HepG2 (cell line): ENCODE data around the gene RAB20. TPM values are rescaled to one million over a fixed set of nuclear protein-coding genes. Genes with fewer than 3 reads are reported as not detected.
"Not testable (repeated sequence)": the region's sequence is repeated elsewhere in the genome, so short reads cannot be mapped to it uniquely, and the experiment has no call there.

Experiments
- ATAC-seq: fragments of 200-7000 bp; cut with Tn5 transposase; 3 replicates; pipeline ENCODE4 v1.9.1; 2020; ENCODE audit warnings: mild to moderate bottlenecking, moderate library complexity
- BruUV-seq: library from RNA; stranded (reverse); fragments of 400-500 nt; replicated peaks from 2 replicates; lab custom pipeline; 2021; lab: Mats Ljungman, UMichigan
- CTCF ChIA-PET: fragments of 300-600 bp; formaldehyde crosslinking; extraction: SDS; loops from one replicate; lab custom pipeline; 2021; ENCODE audit warnings: low total read pairs, inconsistent platforms, low intra/inter-chr PET ratio; lab: Yijun Ruan, JAX
- POLR2A ChIA-PET: fragments of 350-600 bp; sonication (Branson Sonifier 250); formaldehyde crosslinking; loops from one replicate; lab custom pipeline; 2020; ENCODE audit warnings: antibody characterized with exemption, inconsistent platforms; lab: Yijun Ruan, JAX
- DNase-seq: peaks from one replicate; pipeline ENCODE4 v3.0.0-alpha.2; 2015; ENCODE audit warnings: low spot score
- FAIRE-seq: peaks from 3 replicates; lab custom pipeline; 2011; peaks lifted over from hg19 to GRCh38; lab: Jason Lieb, UNC
- H2AFZ ChIP-seq: one replicate; pipeline ENCODE4 v1.6.1; 2011; ENCODE audit warnings: low read length, inconsistent platforms
- H3K27ac ChIP-seq: fragments of 300-600 bp; 3 replicates; pipeline ENCODE4 v1.8.0; 2011; ENCODE audit warnings: mixed run types, mild to moderate bottlenecking, mixed read lengths, low read length, inconsistent platforms; ENCODE audit not compliant: insufficient read depth; ENCODE audit errors: extremely low read length
- H3K27me3 ChIP-seq, 2 experiments: fragments of 200-600 bp in 1 of 2; 2 replicates in 1 of 2; 3 replicates in 1 of 2; pipeline versions ENCODE4 v1.6.0 to v1.8.0; 2011; ENCODE audit warnings: low read length in 2 of 2, mild to moderate bottlenecking in 2 of 2, moderate library complexity in 2 of 2, inconsistent platforms in 1 of 2; ENCODE audit not compliant: insufficient read depth in 2 of 2, control insufficient read depth in 1 of 2
- H3K36me3 ChIP-seq, 2 experiments: fragments of 200-600 bp in 1 of 2; replicated peaks in 1 of 2; 2 replicates in 1 of 2; 3 replicates in 1 of 2; pipeline versions ENCODE4 v1.5.1 to v1.8.0; 2011; ENCODE audit warnings: low read length in 2 of 2, inconsistent platforms in 1 of 2; ENCODE audit not compliant: insufficient read depth in 2 of 2, control insufficient read depth in 1 of 2
- H3K4me1 ChIP-seq: 2 replicates; pipeline ENCODE4 v1.5.1; 2012; ENCODE audit warnings: low read length, inconsistent platforms; ENCODE audit not compliant: insufficient read depth
- H3K4me2 ChIP-seq: 2 replicates; pipeline ENCODE4 v1.6.0; 2011; ENCODE audit warnings: low read depth, low read length, inconsistent platforms
- H3K4me3 ChIP-seq, 3 experiments: fragments of 200-600 bp in 1 of 3; sonication (generic), shearing (Covaris generic) in 1 of 3; replicated peaks in 1 of 3; 2 replicates each; pipeline ENCODE4 v1.5.1; 2011 to 2016; ENCODE audit warnings: low read length in 3 of 3, inconsistent platforms in 2 of 3, low read depth in 2 of 3, mild to moderate bottlenecking in 2 of 3, control low read depth in 1 of 3, mixed read lengths in 1 of 3; ENCODE audit not compliant: insufficient read depth in 1 of 3
- H3K79me2 ChIP-seq: one replicate; pipeline ENCODE4 v1.6.1; 2011; ENCODE audit warnings: low read length, inconsistent platforms; ENCODE audit not compliant: insufficient read depth
- H3K9ac ChIP-seq: 2 replicates; pipeline ENCODE4 v1.6.0; 2011; ENCODE audit warnings: mild to moderate bottlenecking, low read depth, low read length, inconsistent platforms; ENCODE audit not compliant: insufficient read depth
- H3K9me3 ChIP-seq: 2 replicates; pipeline ENCODE4 v1.5.1; 2012; ENCODE audit warnings: mild to moderate bottlenecking, low read length
- H4K20me1 ChIP-seq: 2 replicates; pipeline ENCODE4 v1.6.0; 2011; ENCODE audit warnings: inconsistent platforms, mild to moderate bottlenecking, low read length, moderate library complexity; ENCODE audit not compliant: insufficient read depth
- CREB1 ChIP-seq, 2 experiments: fragments of 450-650 bp in 1 of 2; IDR thresholded peaks; 2 replicates each; pipeline ENCODE4 v1.6.1; 2016 to 2017; ENCODE audit warnings: control low read depth in 1 of 2, mild to moderate bottlenecking in 1 of 2, missing compliant biosample characterization in 1 of 2, missing genetic modification characterization in 1 of 2
- NFATC3 ChIP-seq: sonication (generic); formaldehyde crosslinking; IDR thresholded peaks from 2 replicates; pipeline ENCODE4 v1.5.1; 2020; ENCODE audit warnings: mild to moderate bottlenecking, missing genetic modification reagents
- ZBTB2 ChIP-seq: sonication (generic); formaldehyde crosslinking; IDR thresholded peaks from 2 replicates; pipeline ENCODE4 v1.8.0; 2022; ENCODE audit warnings: low read depth, missing genetic modification reagents
- ZBTB46 ChIP-seq: sonication (generic); formaldehyde crosslinking; IDR thresholded peaks from 2 replicates; pipeline ENCODE4 v1.4.0; 2020; ENCODE audit warnings: mild to moderate bottlenecking, missing genetic modification reagents, borderline replicate concordance
- ZHX1 ChIP-seq: sonication (generic); formaldehyde crosslinking; IDR thresholded peaks from 2 replicates; pipeline ENCODE4 v1.8.1; 2022; ENCODE audit warnings: low read depth, mild to moderate bottlenecking, missing genetic modification reagents
- ZNF292 ChIP-seq: sonication (generic); formaldehyde crosslinking; IDR thresholded peaks from 2 replicates; pipeline ENCODE4 v1.8.1; 2022; ENCODE audit warnings: mild to moderate bottlenecking, low read depth, missing genetic modification reagents, borderline replicate concordance
- ZNF414 ChIP-seq: sonication (generic); formaldehyde crosslinking; IDR thresholded peaks from 2 replicates; pipeline ENCODE4 v1.5.0; 2020; ENCODE audit warnings: missing genetic modification reagents
- ZNF724P ChIP-seq: sonication (generic); formaldehyde crosslinking; IDR thresholded peaks from 2 replicates; pipeline ENCODE4 v1.8.0; 2022; ENCODE audit warnings: missing genetic modification reagents, borderline replicate concordance
- ZNF75D ChIP-seq: sonication (generic); formaldehyde crosslinking; IDR thresholded peaks from 2 replicates; pipeline ENCODE4 v1.8.1; 2023; ENCODE audit warnings: missing genetic modification reagents, mild to moderate bottlenecking, borderline replicate concordance
- WGBS: methylation state at CpG from one replicate; pipeline ENCODE4 v1.1.6; 2017; ENCODE audit warnings: low lambda C conversion rate; 5-methylcytosine and 5-hydroxymethylcytosine counted together
- in situ Hi-C: cut with HindIII; loops from 2 replicates; pipeline ENCODE4 v1.10.0; 2017; ENCODE audit warnings: low pct_unique_long_range_greater_than_20kb; ENCODE audit not compliant: extremely low pct_ligation_motif_present
- intact Hi-C: fragments of 100-400 bp; cut with micrococcal nuclease; formaldehyde crosslinking; loops from one replicate; pipeline ENCODE4 v1.10.0; 2022; ENCODE audit not compliant: unreplicated experiment
- polyA plus RNA-seq, 8 experiments: library from polyadenylated mRNA; depleted of rRNA in 3 of 8; stranded (reverse) in 7 of 8; unstranded in 1 of 8; fragments of >200 nt; fragmentation: Illumina TruSeq in 4 of 8; extraction: Trizol in 4 of 8; gene quantifications; 2 replicates each; pipeline versions ENCODE4 v1.2.1 to v1.2.3, GENCODE V29; 2011 to 2016; ENCODE audit warnings: low read depth in 4 of 8, missing spikeins in 1 of 8, mixed read lengths in 1 of 8; ENCODE audit not compliant: insufficient read depth in 1 of 8
- total RNA-seq, 5 experiments: library from RNA; depleted of rRNA; stranded (reverse); fragments of >200 nt; fragmentation: Illumina TruSeq; extraction: Trizol; gene quantifications; 2 replicates each; pipeline ENCODE4 v1.2.3, GENCODE V29; 2016; ENCODE audit warnings: low read depth in 1 of 5

RAB20 gene
- total and polyA plus RNA-seq, 2 of the 13 experiments (the other 11 are each of a cell fraction or from before 2014, with no cell fraction given), result 15.6 to 30.5 TPM

- no peak for TF ChIP-seq ZBTB2 (CRISPR knock-in tag)
- no peak for TF ChIP-seq ZNF292 (CRISPR knock-in tag)
- TF ChIP-seq CREB1 (IDR thresholded peaks at IDR 0.05), result no peak
- TF ChIP-seq CREB1 (CRISPR knock-in tag; IDR thresholded peaks at IDR 0.05), result no peak
- TF ChIP-seq NFATC3 (CRISPR knock-in tag), result no peak
- TF ChIP-seq ZHX1 (CRISPR knock-in tag), result no peak
- no peak for TF ChIP-seq ZNF414 (CRISPR knock-in tag)
- TF ChIP-seq ZNF724P (CRISPR knock-in tag), result no peak
- TF ChIP-seq ZNF75D, result no peak
- no peak for TF ChIP-seq ZBTB46 (CRISPR knock-in tag)
Observed at GRCh38 chr13:110607675-110608224, 46.2 kb upstream of the RAB20 start (continued).

- H4K20me1 ChIP-seq, CTCF ChIA-PET, H2AFZ ChIP-seq, FAIRE-seq, H3K36me3 ChIP-seq, H3K27me3 ChIP-seq, H3K79me2 ChIP-seq, DNase-seq, H3K9ac ChIP-seq, POLR2A ChIA-PET, H3K4me2 ChIP-seq, H3K27ac ChIP-seq, ATAC-seq, in situ Hi-C loops, H3K4me3 ChIP-seq, intact Hi-C loops, H3K9me3 ChIP-seq, BruUV-seq: not testable (repeated sequence)
- H3K4me1 ChIP-seq, result peaks cover 25% of the 10 kb centered on the region
- 87% methylated on average over 14 of the region's 33 CpGs for WGBS
Observed at GRCh38 chr13:110606281-110606680, 44.8 kb upstream of the RAB20 start.
